ENCODE results near the gene SLC5A12.

Gene SLC5A12

GRCh38 chr11:26719289-26719973, 2.4 kb downstream of the SLC5A12 start:
- DNase-seq: no peak

- DNase-seq: no peak
These were observed 4.1 kb downstream of the SLC5A12 start for GRCh38 chr11:26717771-26718170.

- no peak for DNase-seq
These were observed 6.7 kb downstream of the SLC5A12 start for GRCh38 chr11:26715133-26715532.

GRCh38 chr11:26712497-26712896, 9.4 kb downstream of the SLC5A12 start:
- no peak for DNase-seq

- no peak for DNase-seq
These were observed 11.4 kb downstream of the SLC5A12 start for GRCh38 chr11:26710489-26710888.

- DNase-seq: no peak
These were observed 13.0 kb downstream of the SLC5A12 start for GRCh38 chr11:26708736-26709456.

GRCh38 chr11:26706181-26706580, 15.7 kb downstream of the SLC5A12 start:
- no peak for DNase-seq

GRCh38 chr11:26704249-26704648, 17.6 kb downstream of the SLC5A12 start:
- DNase-seq: no peak

GRCh38 chr11:26703411-26704191, 18.3 kb downstream of the SLC5A12 start:
- no peak for DNase-seq

GRCh38 chr11:26702406-26702805, 19.5 kb downstream of the SLC5A12 start:
- DNase-seq: no peak

GRCh38 chr11:26700574-26701235, 21.2 kb downstream of the SLC5A12 start:
- DNase-seq: no peak

GRCh38 chr11:26698224-26698623, 23.6 kb downstream of the SLC5A12 start:
- DNase-seq: no peak

GRCh38 chr11:26696330-26696729, 25.5 kb downstream of the SLC5A12 start:
- no peak for DNase-seq

GRCh38 chr11:26688701-26689100, 33.2 kb downstream of the SLC5A12 start:
- no peak for DNase-seq

GRCh38 chr11:26687351-26687750, 34.5 kb downstream of the SLC5A12 start:
- DNase-seq: no peak

GRCh38 chr11:26677566-26677965, 44.3 kb downstream of the SLC5A12 start:
- no peak for DNase-seq

GRCh38 chr11:26676641-26677040, 45.2 kb downstream of the SLC5A12 start:
- no peak for DNase-seq

- no peak for DNase-seq
These were observed 46.5 kb downstream of the SLC5A12 start for GRCh38 chr11:26675233-26675928.

- DNase-seq: no peak
These were observed 55.9 kb downstream of the SLC5A12 start for GRCh38 chr11:26665946-26666345.

- DNase-seq: no peak
These were observed 56.8 kb downstream of the SLC5A12 start for GRCh38 chr11:26665036-26665435.

GRCh38 chr11:26662916-26663315, 58.9 kb downstream of the SLC5A12 start:
- no peak for DNase-seq

GRCh38 chr11:26655287-26655686, 66.6 kb downstream of the SLC5A12 start:
- no peak for DNase-seq

GRCh38 chr11:26651916-26652315, 69.9 kb downstream of the SLC5A12 start:
- DNase-seq: no peak

Measured in amniotic stem cell (primary cell).